Keratinocyte (primary cell): ENCODE measurements around the gene LRBA. TPM values are rescaled to one million over a fixed set of nuclear protein-coding genes. Genes with fewer than 3 reads are reported as not detected.

Source experiments
- DNase-seq: peaks from one replicate; pipeline ENCODE4 v3.0.0-alpha.2; 2011; ENCODE audit warnings: low read depth, missing footprints, low spot score
- FAIRE-seq: peaks from 2 replicates; lab custom pipeline; 2011; peaks lifted over from hg19 to GRCh38; lab: Jason Lieb, UNC
- H2AFZ ChIP-seq: 2 replicates; pipeline ENCODE4 v1.6.0; 2012; ENCODE audit warnings: low read length, control low read depth, inconsistent platforms; ENCODE audit not compliant: control insufficient read depth
- H3K27ac ChIP-seq: 2 replicates; pipeline ENCODE4 v1.5.1; 2011; ENCODE audit warnings: low read length; ENCODE audit not compliant: control insufficient read depth, insufficient read depth
- H3K27me3 ChIP-seq: 3 replicates; pipeline ENCODE4 v1.6.0; 2011; ENCODE audit warnings: low read length; ENCODE audit not compliant: control insufficient read depth, insufficient read depth; ENCODE audit errors: extremely low read depth
- H3K36me3 ChIP-seq, 2 experiments: 2 replicates in 1 of 2; 3 replicates in 1 of 2; pipeline ENCODE4 v1.5.1; 2011; ENCODE audit warnings: low read length in 2 of 2, mild to moderate bottlenecking in 1 of 2; ENCODE audit not compliant: control insufficient read depth in 2 of 2, insufficient read depth in 2 of 2; ENCODE audit errors: extremely low read depth in 1 of 2
- H3K4me1 ChIP-seq: 3 replicates; pipeline ENCODE4 v1.5.1; 2011; ENCODE audit warnings: low read length; ENCODE audit not compliant: control insufficient read depth, insufficient read depth; ENCODE audit errors: extremely low read depth
- H3K4me2 ChIP-seq: 3 replicates; pipeline ENCODE4 v1.6.0; 2011; ENCODE audit warnings: low read depth, low read length; ENCODE audit not compliant: control insufficient read depth, insufficient read depth; ENCODE audit errors: extremely low read depth
- H3K4me3 ChIP-seq, 3 experiments: fragments of 200-600 bp in 1 of 3; sonication (generic) in 1 of 3; 2 replicates in 2 of 3; 3 replicates in 1 of 3; pipeline ENCODE4 v1.5.1; 2011 to 2016; ENCODE audit warnings: low read length in 3 of 3, mild to moderate bottlenecking in 3 of 3, control low read depth in 2 of 3, inconsistent platforms in 1 of 3, low read depth in 1 of 3, mixed read lengths in 1 of 3, mixed run types in 1 of 3, moderate library complexity in 1 of 3; ENCODE audit not compliant: control insufficient read depth in 2 of 3, insufficient read depth in 2 of 3; ENCODE audit errors: extremely low read depth in 1 of 3
- H3K79me2 ChIP-seq: 2 replicates; pipeline ENCODE4 v1.6.0; 2012; ENCODE audit warnings: low read length; ENCODE audit not compliant: control insufficient read depth, insufficient read depth
- H3K9ac ChIP-seq: 3 replicates; pipeline ENCODE4 v1.6.0; 2011; ENCODE audit warnings: low read length; ENCODE audit not compliant: control insufficient read depth, insufficient read depth; ENCODE audit errors: extremely low read depth
- H3K9me1 ChIP-seq: 3 replicates; pipeline ENCODE4 v1.6.0; 2011; ENCODE audit warnings: low read length; ENCODE audit not compliant: control insufficient read depth, insufficient read depth; ENCODE audit errors: extremely low read depth
- H3K9me3 ChIP-seq: 2 replicates; pipeline ENCODE4 v1.5.1; 2012; ENCODE audit warnings: low read depth, low read length; ENCODE audit not compliant: control insufficient read depth
- H4K20me1 ChIP-seq: 3 replicates; pipeline ENCODE4 v1.6.0; 2011; ENCODE audit warnings: low read length; ENCODE audit not compliant: control insufficient read depth, insufficient read depth; ENCODE audit errors: extremely low read depth
- EZH2 ChIP-seq: IDR thresholded peaks from one replicate; pipeline ENCODE4 v1.6.1; 2012; ENCODE audit warnings: inconsistent platforms, mild to moderate bottlenecking, low read length, moderate library complexity
- dilution Hi-C: fragments of 300-500 bp; cut with MboI; formaldehyde crosslinking; loops from one replicate; pipeline ENCODE4 v1.7.0; 2020; ENCODE audit warnings: low sequenced_read_pairs; ENCODE audit not compliant: extremely low pct_ligation_motif_present
- polyA plus RNA-seq, 5 experiments: library from polyadenylated mRNA; depleted of rRNA in 3 of 5; stranded (reverse) in 3 of 5; stranded (forward) in 1 of 5; unstranded in 1 of 5; fragments of >200 nt; gene quantifications; 1 replicate in 1 of 5; 2 replicates in 3 of 5; 3 replicates in 1 of 5; pipeline versions ENCODE4 v1.2.1 to v1.2.3, GENCODE V29; 2011 to 2012; ENCODE audit warnings: missing spikeins in 2 of 5, low read depth in 1 of 5, low replicate concordance in 1 of 5
- TF ChIP-seq, protein P1 (sequence below), 3 experiments: IDR thresholded peaks in 1 of 3; conservative IDR thresholded peaks in 1 of 3; optimal IDR thresholded peaks in 1 of 3; 2 replicates in 2 of 3; 3 replicates in 1 of 3; pipeline versions ENCODE3 to v1.5.1; 2011; ENCODE audit warnings: low read length in 3 of 3, mild to moderate bottlenecking in 3 of 3, moderate library complexity in 2 of 3, control low read depth in 1 of 3, inconsistent platforms in 1 of 3; ENCODE audit not compliant: insufficient read depth in 2 of 3; ENCODE audit errors: extremely low read depth in 1 of 3

LRBA gene
- polyA plus RNA-seq, 1 donor (not counting 4 experiments of a cell fraction or from before 2014, with no cell fraction given) = 35.6 TPM

DNA sequence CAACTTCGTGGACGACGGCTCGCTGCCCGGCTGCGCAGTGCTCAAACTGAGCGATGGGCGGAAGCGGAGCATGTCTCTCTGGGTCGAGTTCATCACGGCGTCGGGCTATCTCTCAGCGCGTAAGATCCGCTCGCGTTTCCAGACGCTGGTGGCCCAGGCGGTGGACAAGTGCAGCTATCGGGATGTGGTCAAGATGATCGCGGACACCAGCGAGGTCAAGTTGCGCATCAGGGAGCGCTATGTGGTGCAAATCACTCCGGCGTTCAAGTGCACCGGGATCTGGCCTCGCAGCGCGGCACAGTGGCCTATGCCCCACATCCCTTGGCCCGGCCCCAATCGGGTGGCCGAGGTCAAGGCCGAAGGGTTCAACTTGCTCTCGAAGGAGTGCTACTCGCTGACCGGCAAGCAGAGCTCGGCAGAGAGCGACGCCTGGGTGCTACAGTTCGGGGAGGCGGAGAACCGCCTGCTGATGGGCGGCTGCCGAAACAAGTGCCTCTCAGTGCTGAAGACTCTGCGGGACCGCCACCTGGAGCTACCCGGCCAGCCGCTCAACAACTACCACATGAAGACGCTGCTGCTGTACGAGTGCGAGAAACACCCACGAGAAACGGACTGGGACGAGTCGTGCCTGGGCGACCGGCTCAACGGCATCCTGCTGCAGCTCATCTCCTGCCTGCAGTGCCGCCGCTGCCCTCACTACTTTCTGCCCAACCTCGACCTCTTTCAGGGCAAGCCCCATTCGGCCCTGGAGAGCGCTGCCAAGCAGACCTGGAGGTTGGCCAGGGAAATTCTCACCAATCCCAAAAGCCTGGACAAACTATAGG lies 431.6 kb downstream of the LRBA start:
- Histone ChIP-seq H3K4me3 (no peak overlapping the region), H2AFZ (no peak overlapping the region), H3K9ac (no peak overlapping the region)

DNA sequence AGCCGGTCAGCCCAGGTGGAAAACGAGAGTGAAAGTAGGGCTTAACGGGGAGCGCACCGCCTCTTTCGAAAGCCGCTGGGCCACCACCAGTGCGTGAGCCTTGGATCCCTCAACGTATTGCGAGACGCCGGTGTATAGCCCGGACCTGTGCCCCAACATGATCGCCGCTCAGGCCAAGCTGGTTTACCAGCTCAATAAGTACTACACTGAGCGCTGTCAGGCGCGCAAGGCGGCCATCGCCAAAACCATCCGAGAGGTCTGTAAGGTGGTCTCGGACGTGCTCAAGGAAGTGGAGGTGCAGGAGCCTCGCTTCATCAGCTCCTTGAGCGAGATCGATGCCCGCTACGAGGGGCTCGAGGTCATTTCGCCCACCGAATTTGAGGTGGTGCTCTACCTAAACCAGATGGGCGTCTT lies 432.2 kb downstream of the LRBA start:
- Histone ChIP-seq H3K9me1 (no peaks in the 10 kb centered on the region), H3K27ac (no peak overlapping the region), H2AFZ (no peak overlapping the region), H4K20me1 (no peaks in the 10 kb centered on the region), H3K9me3 (peaks cover 2% of the 10 kb centered on the region), H3K4me3 (no peak overlapping the region), H3K27me3 (no peaks in the 10 kb centered on the region), H3K9ac (no peak overlapping the region), H3K4me2 (no peak overlapping the region), H3K36me3 (peaks cover 8 to 10% of the 10 kb centered on the region in 2 experiments), H3K79me2 (no peaks in the 10 kb centered on the region), H3K4me1 (no peaks in the 10 kb centered on the region)
- TF ChIP-seq EZH2 = no peak
- TF ChIP-seq, protein P1, sequence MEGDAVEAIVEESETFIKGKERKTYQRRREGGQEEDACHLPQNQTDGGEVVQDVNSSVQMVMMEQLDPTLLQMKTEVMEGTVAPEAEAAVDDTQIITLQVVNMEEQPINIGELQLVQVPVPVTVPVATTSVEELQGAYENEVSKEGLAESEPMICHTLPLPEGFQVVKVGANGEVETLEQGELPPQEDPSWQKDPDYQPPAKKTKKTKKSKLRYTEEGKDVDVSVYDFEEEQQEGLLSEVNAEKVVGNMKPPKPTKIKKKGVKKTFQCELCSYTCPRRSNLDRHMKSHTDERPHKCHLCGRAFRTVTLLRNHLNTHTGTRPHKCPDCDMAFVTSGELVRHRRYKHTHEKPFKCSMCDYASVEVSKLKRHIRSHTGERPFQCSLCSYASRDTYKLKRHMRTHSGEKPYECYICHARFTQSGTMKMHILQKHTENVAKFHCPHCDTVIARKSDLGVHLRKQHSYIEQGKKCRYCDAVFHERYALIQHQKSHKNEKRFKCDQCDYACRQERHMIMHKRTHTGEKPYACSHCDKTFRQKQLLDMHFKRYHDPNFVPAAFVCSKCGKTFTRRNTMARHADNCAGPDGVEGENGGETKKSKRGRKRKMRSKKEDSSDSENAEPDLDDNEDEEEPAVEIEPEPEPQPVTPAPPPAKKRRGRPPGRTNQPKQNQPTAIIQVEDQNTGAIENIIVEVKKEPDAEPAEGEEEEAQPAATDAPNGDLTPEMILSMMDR (optimal IDR thresholded peaks at IDR 0.05 in 1 of 3, IDR thresholded peaks at IDR 0.05 in 1 of 3, conservative IDR thresholded peaks at IDR 0.05 in 1 of 3; ENCODE audit: extremely low read depth in 1 of 3, insufficient read depth in 2 of 3, low read length in 3 of 3) = no peak
- FAIRE-seq = no peak
- dilution Hi-C loops = no loop called here
- no peak for DNase-seq

More for the DNA sequence above, 431.6 kb downstream of the LRBA start:
- no peak overlapping the region for H3K27ac ChIP-seq
- FAIRE-seq (no peak), DNase-seq (no peak)
- H3K4me2 ChIP-seq = no peak overlapping the region
- H3K9me1 ChIP-seq = no peaks in the 10 kb centered on the region
- peaks cover 8 to 10% of the 10 kb centered on the region in 2 experiments for H3K36me3 ChIP-seq
- dilution Hi-C loops = no loop called here
- no peaks in the 10 kb centered on the region for H3K4me1 ChIP-seq
- H3K9me3 ChIP-seq = peaks cover 2% of the 10 kb centered on the region
- TF ChIP-seq, protein P1 (optimal IDR thresholded peaks at IDR 0.05 in 1 of 3, IDR thresholded peaks at IDR 0.05 in 1 of 3, conservative IDR thresholded peaks at IDR 0.05 in 1 of 3; ENCODE audit: extremely low read depth in 1 of 3, insufficient read depth in 2 of 3, low read length in 3 of 3) = no peak
- TF ChIP-seq EZH2 = no peak
- no peaks in the 10 kb centered on the region for H3K79me2 ChIP-seq
- no peaks in the 10 kb centered on the region for H4K20me1 ChIP-seq
- no peaks in the 10 kb centered on the region for H3K27me3 ChIP-seq
